Stimulated activated CD8-positive, alpha-beta memory T cell treated with anti-CD3 and anti-CD28 coated beads, Interleukin-7, amount 100 ng/mL, for 24 hours (primary cell): ENCODE data around the gene SDHD.
"Not testable (repeated sequence)": the region's sequence is repeated elsewhere in the genome, so short reads cannot be mapped to it uniquely, and the experiment has no call there.

Experiments
- DNase-seq: peaks from one replicate; pipeline ENCODE4 v3.0.0-alpha.2; 2020; ENCODE audit warnings: low read depth

Gene SDHD

GRCh38 chr11:112086422-112087191, at the start of gene SDHD, which contains the start of gene TIMM8B:
TSS of gene SDHD (plus strand) at chr11:112086873. CDS start at chr11:112086908, 35 bp downstream.
TSS of gene TIMM8B (minus strand) at chr11:112086756. CDS start at chr11:112086723, 33 bp downstream.
- DNase-seq, result peak; percentile 90

GRCh38 chr11:112037527-112037926, 49.1 kb upstream of the SDHD start:
- DNase-seq, result no peak

- DNase-seq, result no peak
Measured at GRCh38 chr11:112042161-112042960, 44.3 kb upstream of the SDHD start.

GRCh38 chr11:112042961-112043304, 43.7 kb upstream of the SDHD start:
- DNase-seq, result no peak

GRCh38 chr11:112044961-112045360, 41.7 kb upstream of the SDHD start:
- no peak for DNase-seq

- DNase-seq, result not testable (repeated sequence)
Measured at GRCh38 chr11:112046647-112047046, 40.0 kb upstream of the SDHD start.

GRCh38 chr11:112048256-112048655, 38.4 kb upstream of the SDHD start:
- not testable (repeated sequence) for DNase-seq

GRCh38 chr11:112049777-112050176, 36.9 kb upstream of the SDHD start:
- DNase-seq, result no peak

- no peak for DNase-seq
Measured at GRCh38 chr11:112050721-112051120, 36.0 kb upstream of the SDHD start.

- no peak for DNase-seq
Measured at GRCh38 chr11:112051768-112052167, 34.9 kb upstream of the SDHD start.

- no peak for DNase-seq
Measured at GRCh38 chr11:112057170-112057569, 29.5 kb upstream of the SDHD start.

GRCh38 chr11:112058103-112058502, 28.6 kb upstream of the SDHD start:
- no peak for DNase-seq

- no peak for DNase-seq
Measured at GRCh38 chr11:112062923-112063322, 23.8 kb upstream of the SDHD start.

GRCh38 chr11:112073941-112074811, 12.5 kb upstream of the SDHD start, which contains the start of the genes NKAPD1 and PIH1D2:
TSS of gene NKAPD1 (plus strand) at chr11:112074299. CDS start at chr11:112075575, 1,276 bp downstream.
TSS of gene PIH1D2 (minus strand) at chr11:112074017. CDS start at chr11:112073174, 843 bp downstream.
- DNase-seq, result peak; percentile 53

- DNase-seq, result no peak
Measured at GRCh38 chr11:112082729-112083128, 3.9 kb upstream of the SDHD start.

GRCh38 chr11:112085822-112086421, 751 bp upstream of the SDHD start:
- peak; percentile 8 for DNase-seq

GRCh38 chr11:112087212-112087611, 539 bp downstream of the SDHD start:
- DNase-seq, result no peak

- not testable (repeated sequence) for DNase-seq
Measured at GRCh38 chr11:112095302-112095701, 8.6 kb downstream of the SDHD start.

GRCh38 chr11:112096194-112096593, 9.5 kb downstream of the SDHD start:
- DNase-seq, result no peak

GRCh38 chr11:112097734-112098528, 11.3 kb downstream of the SDHD start:
- DNase-seq, result no peak

GRCh38 chr11:112100462-112100861, 13.8 kb downstream of the SDHD start:
- DNase-seq, result no peak
